Endothelial cell of umbilical vein (primary cell): ENCODE results near the gene DENND2A. TPM values are rescaled to one million over a fixed set of nuclear protein-coding genes. Genes with fewer than 3 reads are reported as not detected.

Experiments
- BruUV-seq: library from RNA; stranded (reverse); fragments of 400-500 nt; replicated peaks from 2 replicates; lab custom pipeline; 2021; lab: Mats Ljungman, UMichigan
- CTCF ChIA-PET: fragments of 300-600, 350-600 bp; sonication (Branson Sonifier 250); formaldehyde crosslinking; loops from one replicate; lab custom pipeline; 2021; ENCODE audit warnings: antibody characterized with exemption, inconsistent platforms; lab: Charles Lee
- POLR2A ChIA-PET: fragments of 300-600, 350-600 bp; sonication (Branson Sonifier 250); formaldehyde crosslinking; loops from one replicate; lab custom pipeline; 2021; ENCODE audit warnings: antibody characterized with exemption, inconsistent platforms; lab: Charles Lee
- DNase-seq: peaks from one replicate; pipeline ENCODE4 v3.0.0-alpha.2; 2011; ENCODE audit warnings: low read depth, low spot score
- FAIRE-seq: peaks from 2 replicates; lab custom pipeline; 2011; peaks lifted over from hg19 to GRCh38; lab: Jason Lieb, UNC
- H2AFZ ChIP-seq: 2 replicates; pipeline ENCODE4 v1.6.0; 2012; ENCODE audit warnings: low read depth, low read length, control low read depth, inconsistent platforms
- H3K27ac ChIP-seq: 2 replicates; pipeline ENCODE4 v1.5.1; 2011; ENCODE audit warnings: low read depth, mild to moderate bottlenecking, control low read depth, low read length, moderate library complexity; ENCODE audit not compliant: insufficient read depth
- H3K27me3 ChIP-seq, 2 experiments: 2 replicates each; pipeline versions ENCODE4 v1.6.0 to v1.6.1; 2011; ENCODE audit warnings: low read length in 2 of 2, mixed read lengths in 1 of 2; ENCODE audit not compliant: control insufficient read depth in 2 of 2, insufficient read depth in 2 of 2
- H3K36me3 ChIP-seq, 2 experiments: 2 replicates in 1 of 2; 3 replicates in 1 of 2; pipeline ENCODE4 v1.5.1; 2011; ENCODE audit warnings: low read length in 2 of 2, mild to moderate bottlenecking in 1 of 2, moderate library complexity in 1 of 2; ENCODE audit not compliant: control insufficient read depth in 2 of 2, insufficient read depth in 2 of 2; ENCODE audit errors: extremely low read depth in 1 of 2
- H3K4me1 ChIP-seq: 3 replicates; pipeline ENCODE4 v1.5.1; 2011; ENCODE audit warnings: mild to moderate bottlenecking, low read length; ENCODE audit not compliant: control insufficient read depth, insufficient read depth; ENCODE audit errors: extremely low read depth
- H3K4me2 ChIP-seq: 2 replicates; pipeline ENCODE4 v1.6.1; 2011; ENCODE audit warnings: low read length, control low read depth, mixed read lengths; ENCODE audit not compliant: insufficient read depth
- H3K4me3 ChIP-seq, 3 experiments: fragments of 200-600 bp in 1 of 3; sonication (generic), shearing (Covaris generic) in 1 of 3; replicated peaks in 1 of 3; 2 replicates each; pipeline ENCODE4 v1.5.1; 2011 to 2016; ENCODE audit warnings: control low read depth in 3 of 3, low read length in 3 of 3, mild to moderate bottlenecking in 2 of 3, inconsistent platforms in 1 of 3, low read depth in 1 of 3, moderate library complexity in 1 of 3; ENCODE audit not compliant: insufficient read depth in 1 of 3
- H3K79me2 ChIP-seq: 2 replicates; pipeline ENCODE4 v1.6.0; 2012; ENCODE audit warnings: low read length, inconsistent platforms; ENCODE audit not compliant: control insufficient read depth, insufficient read depth
- H3K9ac ChIP-seq: replicated peaks from 2 replicates; pipeline ENCODE3; 2011; ENCODE audit warnings: low read length, control low read depth; ENCODE audit not compliant: insufficient read depth; ENCODE audit errors: extremely low read depth
- H3K9me1 ChIP-seq: replicated peaks from 3 replicates; pipeline ENCODE4 v1.6.0; 2011; ENCODE audit warnings: mild to moderate bottlenecking, low read length; ENCODE audit not compliant: control insufficient read depth, insufficient read depth; ENCODE audit errors: extremely low read depth
- H3K9me3 ChIP-seq: replicated peaks from 2 replicates; pipeline ENCODE4 v1.5.1; 2012; ENCODE audit warnings: low read length, inconsistent platforms; ENCODE audit not compliant: control insufficient read depth, insufficient read depth
- H4K20me1 ChIP-seq: replicated peaks from 2 replicates; pipeline ENCODE3; 2011; ENCODE audit warnings: mild to moderate bottlenecking, low read length; ENCODE audit not compliant: control insufficient read depth, insufficient read depth; ENCODE audit errors: extremely low read depth
- CTCF ChIP-seq, 2 donors: IDR thresholded peaks; 1 replicate in 1 of 2; 2 replicates in 1 of 2; pipeline ENCODE4 v1.5.1; 2011; ENCODE audit warnings: low read length in 2 of 2, mild to moderate bottlenecking in 2 of 2, moderate library complexity in 2 of 2, control low read depth in 1 of 2, inconsistent platforms in 1 of 2, low read depth in 1 of 2; ENCODE audit not compliant: insufficient read depth in 1 of 2; ENCODE audit errors: extremely low read depth in 1 of 2
- EZH2 ChIP-seq: IDR thresholded peaks from 2 replicates; pipeline ENCODE4 v1.6.1; 2012; ENCODE audit warnings: borderline replicate concordance, low read depth, mild to moderate bottlenecking, moderate library complexity, low read length, inconsistent platforms; ENCODE audit not compliant: severe bottlenecking
- FOS ChIP-seq: IDR thresholded peaks from 2 replicates; pipeline ENCODE4 v1.6.1; 2011; ENCODE audit warnings: mild to moderate bottlenecking, low read length, moderate library complexity, borderline replicate concordance; ENCODE audit not compliant: insufficient read depth
- GATA2 ChIP-seq: IDR thresholded peaks from 2 replicates; pipeline ENCODE4 v1.7.0; 2011; ENCODE audit warnings: low read depth, mild to moderate bottlenecking, moderate library complexity, mixed read lengths, low read length; ENCODE audit not compliant: insufficient read length, insufficient read depth
- JUN ChIP-seq: IDR thresholded peaks from 2 replicates; pipeline ENCODE4 v1.6.1; 2011; ENCODE audit warnings: borderline replicate concordance, low read depth; ENCODE audit not compliant: insufficient read length, insufficient read depth
- MAX ChIP-seq: IDR thresholded peaks from 2 replicates; pipeline ENCODE4 v1.6.1; 2011; ENCODE audit not compliant: insufficient read depth, insufficient read length
- MYC ChIP-seq: IDR thresholded peaks from one replicate; pipeline ENCODE4 v1.6.1; 2011; ENCODE audit warnings: mild to moderate bottlenecking, low read depth, low read length
- POLR2A ChIP-seq: IDR thresholded peaks from 2 replicates; pipeline ENCODE4 v1.6.1; 2012; ENCODE audit warnings: low read depth, mild to moderate bottlenecking, control low read depth, low read length
- POLR2AphosphoS5 ChIP-seq: IDR thresholded peaks from 2 replicates; pipeline ENCODE4 v1.6.1; 2012; ENCODE audit warnings: low read depth, mild to moderate bottlenecking, control low read depth, low read length, moderate library complexity; ENCODE audit not compliant: insufficient read depth
- dilution Hi-C: fragments of 300-500 bp; cut with MboI; formaldehyde crosslinking; loops from one replicate; pipeline ENCODE4 v1.15.0; 2019; ENCODE audit warnings: low sequenced_read_pairs; ENCODE audit not compliant: extremely low pct_ligation_motif_present
- intact Hi-C: fragments of 100-400 bp; cut with micrococcal nuclease; formaldehyde crosslinking; loops from one replicate; pipeline ENCODE4 v1.10.0; 2022
- polyA plus RNA-seq, 4 experiments: library from polyadenylated mRNA; depleted of rRNA in 3 of 4; stranded (reverse) in 3 of 4; unstranded in 1 of 4; fragments of >200 nt; gene quantifications; 2 replicates each; pipeline versions ENCODE4 v1.2.1 to v1.2.3, GENCODE V29; 2011 to 2012; ENCODE audit warnings: missing spikeins in 1 of 4
- total RNA-seq: library from RNA; stranded (reverse); gene quantifications from 2 replicates; pipeline ENCODE4 v1.2.3, GENCODE V29; 2021

The DENND2A gene
- total and polyA plus RNA-seq, 2 donors (not counting 3 experiments of a cell fraction or from before 2014, with no cell fraction given), result 0.33 TPM; not detected in 1

GRCh38 chr7:140641524-140642195, 1.0 kb upstream of the DENND2A start:
- FAIRE-seq (no peak), DNase-seq (no peak)
- BruUV-seq, result no TSS peak
- H3K36me3 ChIP-seq, result no peaks in the 10 kb centered on the region
- H3K4me1 ChIP-seq, result peaks cover 2% of the 10 kb centered on the region
- dilution Hi-C loops (no loop called here), intact Hi-C loops (no loop called here)
- CTCF ChIA-PET, result interaction anchor here (0.7 to 1.4 kb wide), 6 partner anchors 12 to 1755 kb away, joined by 3 to 7 read pairs (median 3); no protein-coding TSS in a partner anchor
- H3K9me1 ChIP-seq, result no peaks in the 10 kb centered on the region
- TF ChIP-seq EZH2 (no peak), JUN (no peak), MYC (no peak), FOS (no peak), CTCF (IDR thresholded peaks at IDR 0.05; ENCODE audit: extremely low read depth in 1 of 2, insufficient read depth in 1 of 2, low read depth in 1 of 2, low read length in 2 of 2) (no peak), GATA2 (no peak), POLR2AphosphoS5 (no peak), MAX (no peak), POLR2A (no peak)
- no peak overlapping the region for H2AFZ ChIP-seq
- H3K27ac ChIP-seq, result no peak overlapping the region
- H4K20me1 ChIP-seq, result no peaks in the 10 kb centered on the region
- no peaks in the 10 kb centered on the region for H3K79me2 ChIP-seq
- H3K4me2 ChIP-seq, result no peak overlapping the region
- no peak overlapping the region for H3K4me3 ChIP-seq
- no peak overlapping the region for H3K9ac ChIP-seq
- no peaks in the 10 kb centered on the region for H3K9me3 ChIP-seq
- H3K27me3 ChIP-seq, result peaks cover 26 to 33% of the 10 kb centered on the region in 2 experiments
- POLR2A ChIA-PET, result no interaction called here
